Measurements from ENCODE around the gene ANKRD17.

The ANKRD17 gene

DNA sequence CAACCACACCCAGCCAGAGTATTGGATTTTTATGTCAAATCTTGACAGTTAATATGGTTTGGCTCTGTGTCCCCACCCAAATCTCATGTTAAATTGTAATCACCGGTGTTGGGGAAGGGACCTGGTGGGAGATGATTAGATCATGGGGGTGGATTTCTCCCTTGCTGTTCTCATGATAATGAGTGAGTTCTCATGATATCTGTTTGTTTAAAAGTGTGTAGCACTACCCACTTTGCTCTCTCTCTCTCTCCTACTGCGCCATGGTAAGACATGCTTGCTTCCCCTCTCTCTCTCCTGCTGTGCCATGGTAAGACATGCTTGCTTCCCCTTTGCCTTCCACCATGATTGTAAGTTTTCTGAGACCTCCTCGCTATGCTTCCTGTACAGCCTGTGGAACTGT is 102.2 kb downstream of the ANKRD17 start:
- TF ChIP-seq, protein P1, sequence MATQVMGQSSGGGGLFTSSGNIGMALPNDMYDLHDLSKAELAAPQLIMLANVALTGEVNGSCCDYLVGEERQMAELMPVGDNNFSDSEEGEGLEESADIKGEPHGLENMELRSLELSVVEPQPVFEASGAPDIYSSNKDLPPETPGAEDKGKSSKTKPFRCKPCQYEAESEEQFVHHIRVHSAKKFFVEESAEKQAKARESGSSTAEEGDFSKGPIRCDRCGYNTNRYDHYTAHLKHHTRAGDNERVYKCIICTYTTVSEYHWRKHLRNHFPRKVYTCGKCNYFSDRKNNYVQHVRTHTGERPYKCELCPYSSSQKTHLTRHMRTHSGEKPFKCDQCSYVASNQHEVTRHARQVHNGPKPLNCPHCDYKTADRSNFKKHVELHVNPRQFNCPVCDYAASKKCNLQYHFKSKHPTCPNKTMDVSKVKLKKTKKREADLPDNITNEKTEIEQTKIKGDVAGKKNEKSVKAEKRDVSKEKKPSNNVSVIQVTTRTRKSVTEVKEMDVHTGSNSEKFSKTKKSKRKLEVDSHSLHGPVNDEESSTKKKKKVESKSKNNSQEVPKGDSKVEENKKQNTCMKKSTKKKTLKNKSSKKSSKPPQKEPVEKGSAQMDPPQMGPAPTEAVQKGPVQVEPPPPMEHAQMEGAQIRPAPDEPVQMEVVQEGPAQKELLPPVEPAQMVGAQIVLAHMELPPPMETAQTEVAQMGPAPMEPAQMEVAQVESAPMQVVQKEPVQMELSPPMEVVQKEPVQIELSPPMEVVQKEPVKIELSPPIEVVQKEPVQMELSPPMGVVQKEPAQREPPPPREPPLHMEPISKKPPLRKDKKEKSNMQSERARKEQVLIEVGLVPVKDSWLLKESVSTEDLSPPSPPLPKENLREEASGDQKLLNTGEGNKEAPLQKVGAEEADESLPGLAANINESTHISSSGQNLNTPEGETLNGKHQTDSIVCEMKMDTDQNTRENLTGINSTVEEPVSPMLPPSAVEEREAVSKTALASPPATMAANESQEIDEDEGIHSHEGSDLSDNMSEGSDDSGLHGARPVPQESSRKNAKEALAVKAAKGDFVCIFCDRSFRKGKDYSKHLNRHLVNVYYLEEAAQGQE (IDR thresholded peaks at IDR 0.05; ENCODE audit: low read depth) = no peak
- TF ChIP-seq FOXM1 (IDR thresholded peaks at IDR 0.05; ENCODE audit: borderline replicate concordance, low read depth) (no peak), YY1 (IDR thresholded peaks at IDR 0.05; ENCODE audit: low read depth) (no peak), ZBTB7A (IDR thresholded peaks at IDR 0.05; ENCODE audit: low read depth) (no peak), RAD21 (IDR thresholded peaks at IDR 0.05; ENCODE audit: low read depth) (no peak), TEAD4 (IDR thresholded peaks at IDR 0.05) (no peak), NFIC (IDR thresholded peaks at IDR 0.05) (no peak), EGR1 (IDR thresholded peaks at IDR 0.05) (no peak), TCF12 (IDR thresholded peaks at IDR 0.05; ENCODE audit: low read depth) (no peak), CEBPB (IDR thresholded peaks at IDR 0.05) (no peak), EP300 (IDR thresholded peaks at IDR 0.05; ENCODE audit: borderline replicate concordance) (no peak), TAF1 (IDR thresholded peaks at IDR 0.05; ENCODE audit: low read depth) (no peak), CREB1 (IDR thresholded peaks at IDR 0.05; ENCODE audit: low read depth) (no peak)
- TF ChIP-seq, protein P2, sequence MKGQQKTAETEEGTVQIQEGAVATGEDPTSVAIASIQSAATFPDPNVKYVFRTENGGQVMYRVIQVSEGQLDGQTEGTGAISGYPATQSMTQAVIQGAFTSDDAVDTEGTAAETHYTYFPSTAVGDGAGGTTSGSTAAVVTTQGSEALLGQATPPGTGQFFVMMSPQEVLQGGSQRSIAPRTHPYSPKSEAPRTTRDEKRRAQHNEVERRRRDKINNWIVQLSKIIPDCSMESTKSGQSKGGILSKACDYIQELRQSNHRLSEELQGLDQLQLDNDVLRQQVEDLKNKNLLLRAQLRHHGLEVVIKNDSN (IDR thresholded peaks at IDR 0.05) = no peak
- TF ChIP-seq, protein P3, sequence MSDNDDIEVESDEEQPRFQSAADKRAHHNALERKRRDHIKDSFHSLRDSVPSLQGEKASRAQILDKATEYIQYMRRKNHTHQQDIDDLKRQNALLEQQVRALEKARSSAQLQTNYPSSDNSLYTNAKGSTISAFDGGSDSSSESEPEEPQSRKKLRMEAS (IDR thresholded peaks at IDR 0.05) = no peak

DNA sequence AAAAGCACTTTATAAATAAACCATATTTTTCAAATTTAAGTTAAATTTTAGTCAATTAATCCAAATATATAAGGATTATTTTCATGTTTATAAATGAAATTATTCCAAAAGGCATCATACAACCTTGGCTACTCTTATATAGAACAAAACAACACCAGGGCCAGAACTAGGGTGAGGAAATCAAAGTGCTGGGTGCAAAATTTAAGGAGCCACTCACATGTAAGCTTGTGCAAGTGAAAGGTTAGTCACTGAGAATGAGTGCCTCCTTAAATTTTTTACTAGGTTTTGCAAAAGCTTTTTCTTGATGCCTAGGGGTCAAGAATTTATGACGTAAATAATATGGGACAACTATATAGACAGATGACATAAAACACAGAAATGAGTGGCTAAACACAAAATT is 105.7 kb downstream of the ANKRD17 start:
- TF ChIP-seq CREB1 (IDR thresholded peaks at IDR 0.05; ENCODE audit: low read depth) (no peak), TEAD4 (IDR thresholded peaks at IDR 0.05) (no peak), TAF1 (IDR thresholded peaks at IDR 0.05; ENCODE audit: low read depth) (no peak), EP300 (IDR thresholded peaks at IDR 0.05; ENCODE audit: borderline replicate concordance) (no peak), RAD21 (IDR thresholded peaks at IDR 0.05; ENCODE audit: low read depth) (no peak), NFIC (IDR thresholded peaks at IDR 0.05) (no peak), YY1 (IDR thresholded peaks at IDR 0.05; ENCODE audit: low read depth) (no peak), EGR1 (IDR thresholded peaks at IDR 0.05) (no peak)
- TF ChIP-seq, protein P1 (IDR thresholded peaks at IDR 0.05; ENCODE audit: low read depth) = no peak
- TF ChIP-seq, protein P3 (IDR thresholded peaks at IDR 0.05) = no peak
- TF ChIP-seq, protein P2 (IDR thresholded peaks at IDR 0.05) = no peak

DNA sequence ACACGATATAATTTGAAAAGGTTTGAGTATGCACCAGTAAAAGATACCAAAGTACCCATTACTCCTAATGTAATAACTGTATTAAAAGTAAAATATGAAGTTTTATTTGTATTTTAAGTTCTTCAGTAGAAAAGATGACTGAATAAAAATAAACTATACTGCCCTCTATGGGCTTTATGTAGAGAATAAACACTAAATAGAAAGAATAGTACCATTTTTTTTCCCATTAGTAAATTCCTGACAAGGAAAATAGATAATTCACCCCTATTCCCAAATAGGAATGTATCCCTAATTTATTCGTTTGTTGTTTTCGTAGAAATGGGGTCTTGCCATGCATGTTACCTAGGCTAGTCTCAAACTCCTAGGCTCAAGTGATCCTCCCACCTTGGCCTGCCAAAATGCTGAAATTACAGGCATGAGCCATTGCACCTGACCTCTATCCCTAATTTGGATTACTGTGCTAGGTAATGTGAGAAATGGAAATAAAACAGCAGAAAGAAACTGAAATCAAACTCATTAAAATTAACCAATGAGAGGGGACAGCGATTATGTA is 115.5 kb downstream of the ANKRD17 start:
- TF ChIP-seq CEBPB (IDR thresholded peaks at IDR 0.05) (no peak), YY1 (IDR thresholded peaks at IDR 0.05; ENCODE audit: low read depth) (no peak), EP300 (IDR thresholded peaks at IDR 0.05; ENCODE audit: borderline replicate concordance) (no peak), TCF12 (IDR thresholded peaks at IDR 0.05; ENCODE audit: low read depth) (no peak), ZBTB7A (IDR thresholded peaks at IDR 0.05; ENCODE audit: low read depth) (no peak), TAF1 (IDR thresholded peaks at IDR 0.05; ENCODE audit: low read depth) (no peak), TEAD4 (IDR thresholded peaks at IDR 0.05) (no peak), RAD21 (IDR thresholded peaks at IDR 0.05; ENCODE audit: low read depth) (no peak)
- TF ChIP-seq, protein P3 (IDR thresholded peaks at IDR 0.05) = no peak
- TF ChIP-seq, protein P2 (IDR thresholded peaks at IDR 0.05) = no peak
- TF ChIP-seq, protein P1 (IDR thresholded peaks at IDR 0.05; ENCODE audit: low read depth) = no peak

DNA sequence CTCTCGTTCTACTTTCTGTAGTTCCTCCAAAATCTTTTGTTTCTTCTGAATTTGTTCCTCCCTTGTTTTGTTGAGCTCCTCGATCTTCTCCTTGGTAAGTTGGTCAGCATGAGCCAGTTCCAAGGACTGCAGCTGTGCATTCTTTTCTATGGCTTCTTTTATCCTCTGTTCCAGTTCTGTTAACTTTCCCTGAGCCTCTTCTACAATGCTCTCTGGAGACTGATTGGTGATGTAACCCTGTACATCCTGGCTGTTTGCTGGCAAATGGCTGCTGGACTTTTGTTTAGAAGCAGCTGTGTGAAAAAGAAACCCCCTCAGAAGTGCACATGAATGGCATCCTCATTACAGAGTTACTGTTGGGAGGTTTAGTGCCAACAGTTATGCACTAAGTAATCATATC is 118.6 kb downstream of the ANKRD17 start:
- TF ChIP-seq, protein P3 (IDR thresholded peaks at IDR 0.05) = no peak
- TF ChIP-seq FOXM1 (IDR thresholded peaks at IDR 0.05; ENCODE audit: borderline replicate concordance, low read depth) = no peak
- TF ChIP-seq NFIC (IDR thresholded peaks at IDR 0.05) = no peak
- no peak for TF ChIP-seq CREB1 (IDR thresholded peaks at IDR 0.05; ENCODE audit: low read depth)
- no peak for TF ChIP-seq TCF12 (IDR thresholded peaks at IDR 0.05; ENCODE audit: low read depth)
- TF ChIP-seq EP300 (IDR thresholded peaks at IDR 0.05; ENCODE audit: borderline replicate concordance) = no peak
- TF ChIP-seq TEAD4 (IDR thresholded peaks at IDR 0.05) = no peak
- TF ChIP-seq, protein P1 (IDR thresholded peaks at IDR 0.05; ENCODE audit: low read depth) = no peak
- no peak for TF ChIP-seq EGR1 (IDR thresholded peaks at IDR 0.05)
- no peak for TF ChIP-seq CEBPB (IDR thresholded peaks at IDR 0.05)
- no peak for TF ChIP-seq RAD21 (IDR thresholded peaks at IDR 0.05; ENCODE audit: low read depth)

All from Ishikawa (cell line).